ENCODE data around the gene FBXL2.

FBXL2 gene

GRCh38 chr3:33287672-33288282 is 10.5 kb downstream of the FBXL2 start:
- Histone ChIP-seq H4K20me1 (ENCODE audit: insufficient read depth) (no peaks in the 10 kb centered on the region), H3K79me2 (ENCODE audit: insufficient read depth, low read depth) (no peaks in the 10 kb centered on the region), H3K4me2 (no peak overlapping the region), H3K27me3 (ENCODE audit: insufficient read depth, low read depth) (no peaks in the 10 kb centered on the region), H3K9ac (no peak overlapping the region), H3K4me3 (IDR thresholded peaks at IDR 0.05; ENCODE audit: insufficient read depth, low read depth, low read length) (no peak overlapping the region), H3K36me3 (ENCODE audit: insufficient read depth) (no peaks in the 10 kb centered on the region), H3K4me1 (ENCODE audit: low read depth, poor library complexity, severe bottlenecking) (no peaks in the 10 kb centered on the region), H2AFZ (ENCODE audit: low read depth) (no peak overlapping the region), H3K27ac (no peak overlapping the region)
- TF ChIP-seq CTCF (conservative IDR thresholded peaks at IDR 0.05; ENCODE audit: low read depth, low read length): no peak

- H3K27ac ChIP-seq: no peak overlapping the region
- no peak overlapping the region for H3K4me3 ChIP-seq (IDR thresholded peaks at IDR 0.05; ENCODE audit: insufficient read depth, low read depth, low read length)
- H3K79me2 ChIP-seq (ENCODE audit: insufficient read depth, low read depth): no peaks in the 10 kb centered on the region
- no peaks in the 10 kb centered on the region for H3K36me3 ChIP-seq (ENCODE audit: insufficient read depth)
- H4K20me1 ChIP-seq (ENCODE audit: insufficient read depth): no peaks in the 10 kb centered on the region
- TF ChIP-seq CTCF (conservative IDR thresholded peaks at IDR 0.05; ENCODE audit: low read depth, low read length): no peak
- no peak overlapping the region for H3K9ac ChIP-seq
- no peaks in the 10 kb centered on the region for H3K4me1 ChIP-seq (ENCODE audit: low read depth, poor library complexity, severe bottlenecking)
- H2AFZ ChIP-seq (ENCODE audit: low read depth): no peak overlapping the region
- H3K27me3 ChIP-seq (ENCODE audit: insufficient read depth, low read depth): no peaks in the 10 kb centered on the region
- no peak overlapping the region for H3K4me2 ChIP-seq
These were observed 22.3 kb downstream of the FBXL2 start for GRCh38 chr3:33299395-33300081.

- no peaks in the 10 kb centered on the region for H3K4me1 ChIP-seq (ENCODE audit: low read depth, poor library complexity, severe bottlenecking)
- no peak overlapping the region for H2AFZ ChIP-seq (ENCODE audit: low read depth)
- no peaks in the 10 kb centered on the region for H4K20me1 ChIP-seq (ENCODE audit: insufficient read depth)
- no peak overlapping the region for H3K4me2 ChIP-seq
- no peaks in the 10 kb centered on the region for H3K79me2 ChIP-seq (ENCODE audit: insufficient read depth, low read depth)
- no peaks in the 10 kb centered on the region for H3K27me3 ChIP-seq (ENCODE audit: insufficient read depth, low read depth)
- no peak for TF ChIP-seq CTCF (conservative IDR thresholded peaks at IDR 0.05; ENCODE audit: low read depth, low read length)
- H3K27ac ChIP-seq: no peak overlapping the region
- no peaks in the 10 kb centered on the region for H3K36me3 ChIP-seq (ENCODE audit: insufficient read depth)
- H3K4me3 ChIP-seq (IDR thresholded peaks at IDR 0.05; ENCODE audit: insufficient read depth, low read depth, low read length): no peak overlapping the region
- H3K9ac ChIP-seq: no peak overlapping the region
These were observed 35.1 kb downstream of the FBXL2 start for GRCh38 chr3:33312361-33312760.

GRCh38 chr3:33313331-33313730 is 36.1 kb downstream of the FBXL2 start:
- H4K20me1 ChIP-seq (ENCODE audit: insufficient read depth): no peaks in the 10 kb centered on the region
- H3K4me1 ChIP-seq (ENCODE audit: low read depth, poor library complexity, severe bottlenecking): no peaks in the 10 kb centered on the region
- H2AFZ ChIP-seq (ENCODE audit: low read depth): no peak overlapping the region
- H3K27ac ChIP-seq: no peak overlapping the region
- no peaks in the 10 kb centered on the region for H3K79me2 ChIP-seq (ENCODE audit: insufficient read depth, low read depth)
- no peak overlapping the region for H3K4me3 ChIP-seq (IDR thresholded peaks at IDR 0.05; ENCODE audit: insufficient read depth, low read depth, low read length)
- no peak overlapping the region for H3K9ac ChIP-seq
- no peak for TF ChIP-seq CTCF (conservative IDR thresholded peaks at IDR 0.05; ENCODE audit: low read depth, low read length)
- H3K27me3 ChIP-seq (ENCODE audit: insufficient read depth, low read depth): no peaks in the 10 kb centered on the region
- H3K36me3 ChIP-seq (ENCODE audit: insufficient read depth): no peaks in the 10 kb centered on the region
- H3K4me2 ChIP-seq: no peak overlapping the region

All from KMS-11 (cell line).